HL-60 (cell line): ENCODE results near the gene PLA2G2E.

Experiments
- GABPA ChIP-seq: IDR thresholded peaks from 2 replicates; pipeline ENCODE4 v1.6.1; 2012; ENCODE audit warnings: low read depth
- POLR2AphosphoS5 ChIP-seq: IDR thresholded peaks from 2 replicates; pipeline ENCODE4 v1.6.1; 2012; ENCODE audit warnings: low read depth
- TF ChIP-seq, protein P1 (sequence below): IDR thresholded peaks from one replicate; pipeline ENCODE4 v1.5.1; 2011; ENCODE audit warnings: low read length, control low read depth, inconsistent platforms; ENCODE audit not compliant: insufficient read depth
- TF ChIP-seq, protein P2 (sequence below): IDR thresholded peaks from 2 replicates; pipeline ENCODE4 v1.6.1; 2012; ENCODE audit warnings: low read depth; ENCODE audit not compliant: insufficient replicate concordance

DNA sequence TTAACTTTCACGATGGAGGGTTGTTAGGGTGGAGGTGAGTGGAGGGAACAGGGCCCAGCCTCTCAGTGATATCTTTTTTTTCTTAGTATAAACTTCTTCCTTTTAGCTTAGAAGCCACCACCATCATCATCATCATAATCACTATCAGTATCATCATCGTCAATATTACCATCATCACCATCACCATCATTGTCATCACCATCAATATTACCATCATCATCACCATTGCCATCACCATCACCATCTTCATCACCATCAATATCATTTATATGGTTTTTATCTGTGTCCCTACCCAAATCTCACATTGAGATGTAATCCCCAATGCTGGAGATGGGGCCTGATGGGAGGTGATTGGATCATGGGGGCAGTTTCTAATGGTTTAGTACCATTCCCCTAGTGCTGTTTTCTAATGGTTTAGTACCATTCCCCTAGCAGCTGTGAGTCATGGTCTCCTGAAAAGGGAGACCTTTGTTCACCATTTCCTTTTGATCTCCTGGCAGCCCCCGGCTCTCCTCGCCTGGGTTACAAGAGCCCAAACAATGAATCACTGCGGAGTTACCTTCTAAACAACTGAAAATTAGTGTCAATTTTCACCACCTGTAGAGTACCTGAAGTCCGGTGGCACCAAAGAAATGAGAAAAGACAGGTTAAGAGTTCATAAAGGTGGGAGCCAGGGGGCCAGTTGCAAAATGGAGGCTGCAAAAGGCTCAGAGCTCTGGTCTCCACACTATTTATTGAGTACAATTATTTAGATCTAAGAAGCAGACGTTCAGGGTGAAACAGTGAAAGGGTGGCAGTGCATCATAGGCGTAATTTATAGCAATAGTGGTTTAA is 3.1 kb upstream of the PLA2G2E start:
- TF ChIP-seq, protein P1, sequence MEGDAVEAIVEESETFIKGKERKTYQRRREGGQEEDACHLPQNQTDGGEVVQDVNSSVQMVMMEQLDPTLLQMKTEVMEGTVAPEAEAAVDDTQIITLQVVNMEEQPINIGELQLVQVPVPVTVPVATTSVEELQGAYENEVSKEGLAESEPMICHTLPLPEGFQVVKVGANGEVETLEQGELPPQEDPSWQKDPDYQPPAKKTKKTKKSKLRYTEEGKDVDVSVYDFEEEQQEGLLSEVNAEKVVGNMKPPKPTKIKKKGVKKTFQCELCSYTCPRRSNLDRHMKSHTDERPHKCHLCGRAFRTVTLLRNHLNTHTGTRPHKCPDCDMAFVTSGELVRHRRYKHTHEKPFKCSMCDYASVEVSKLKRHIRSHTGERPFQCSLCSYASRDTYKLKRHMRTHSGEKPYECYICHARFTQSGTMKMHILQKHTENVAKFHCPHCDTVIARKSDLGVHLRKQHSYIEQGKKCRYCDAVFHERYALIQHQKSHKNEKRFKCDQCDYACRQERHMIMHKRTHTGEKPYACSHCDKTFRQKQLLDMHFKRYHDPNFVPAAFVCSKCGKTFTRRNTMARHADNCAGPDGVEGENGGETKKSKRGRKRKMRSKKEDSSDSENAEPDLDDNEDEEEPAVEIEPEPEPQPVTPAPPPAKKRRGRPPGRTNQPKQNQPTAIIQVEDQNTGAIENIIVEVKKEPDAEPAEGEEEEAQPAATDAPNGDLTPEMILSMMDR, result no peak
- TF ChIP-seq POLR2AphosphoS5, result no peak
- TF ChIP-seq GABPA, result no peak
- TF ChIP-seq, protein P2, sequence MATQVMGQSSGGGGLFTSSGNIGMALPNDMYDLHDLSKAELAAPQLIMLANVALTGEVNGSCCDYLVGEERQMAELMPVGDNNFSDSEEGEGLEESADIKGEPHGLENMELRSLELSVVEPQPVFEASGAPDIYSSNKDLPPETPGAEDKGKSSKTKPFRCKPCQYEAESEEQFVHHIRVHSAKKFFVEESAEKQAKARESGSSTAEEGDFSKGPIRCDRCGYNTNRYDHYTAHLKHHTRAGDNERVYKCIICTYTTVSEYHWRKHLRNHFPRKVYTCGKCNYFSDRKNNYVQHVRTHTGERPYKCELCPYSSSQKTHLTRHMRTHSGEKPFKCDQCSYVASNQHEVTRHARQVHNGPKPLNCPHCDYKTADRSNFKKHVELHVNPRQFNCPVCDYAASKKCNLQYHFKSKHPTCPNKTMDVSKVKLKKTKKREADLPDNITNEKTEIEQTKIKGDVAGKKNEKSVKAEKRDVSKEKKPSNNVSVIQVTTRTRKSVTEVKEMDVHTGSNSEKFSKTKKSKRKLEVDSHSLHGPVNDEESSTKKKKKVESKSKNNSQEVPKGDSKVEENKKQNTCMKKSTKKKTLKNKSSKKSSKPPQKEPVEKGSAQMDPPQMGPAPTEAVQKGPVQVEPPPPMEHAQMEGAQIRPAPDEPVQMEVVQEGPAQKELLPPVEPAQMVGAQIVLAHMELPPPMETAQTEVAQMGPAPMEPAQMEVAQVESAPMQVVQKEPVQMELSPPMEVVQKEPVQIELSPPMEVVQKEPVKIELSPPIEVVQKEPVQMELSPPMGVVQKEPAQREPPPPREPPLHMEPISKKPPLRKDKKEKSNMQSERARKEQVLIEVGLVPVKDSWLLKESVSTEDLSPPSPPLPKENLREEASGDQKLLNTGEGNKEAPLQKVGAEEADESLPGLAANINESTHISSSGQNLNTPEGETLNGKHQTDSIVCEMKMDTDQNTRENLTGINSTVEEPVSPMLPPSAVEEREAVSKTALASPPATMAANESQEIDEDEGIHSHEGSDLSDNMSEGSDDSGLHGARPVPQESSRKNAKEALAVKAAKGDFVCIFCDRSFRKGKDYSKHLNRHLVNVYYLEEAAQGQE, result no peak
